SK-N-SH treated with all-trans-retinoic acid at 6 μM for 48 hours (cell line): ENCODE measurements around the gene NET1.

ENCODE experiments used
- ATAC-seq: fragments of 200-7000 bp; cut with Tn5 transposase; 3 replicates; pipeline ENCODE4 v1.9.1; 2020; ENCODE audit warnings: mild to moderate bottlenecking, moderate library complexity
- ARNTL ChIP-seq: fragments of 450-650 bp; formaldehyde crosslinking; IDR thresholded peaks from 2 replicates; pipeline ENCODE4 v1.5.0; 2020; ENCODE audit warnings: low read depth, mild to moderate bottlenecking, moderate library complexity, borderline replicate concordance
- CSDC2 ChIP-seq: fragments of 250-450 bp; sonication (Bioruptor Pico); IDR thresholded peaks from 2 replicates; pipeline ENCODE4 v1.5.0; 2020; ENCODE audit warnings: mild to moderate bottlenecking, moderate library complexity
- ESRRG ChIP-seq: fragments of 250-450 bp; sonication (Bioruptor Pico); IDR thresholded peaks from 2 replicates; pipeline ENCODE4 v1.6.1; 2021; ENCODE audit warnings: mild to moderate bottlenecking
- GLIS3 ChIP-seq: fragments of 250-450 bp; sonication (Bioruptor Pico); IDR thresholded peaks from 2 replicates; pipeline ENCODE4 v1.5.0; 2020; ENCODE audit warnings: mild to moderate bottlenecking, moderate library complexity
- ISL1 ChIP-seq: fragments of 250-450 bp; sonication (Bioruptor Pico); IDR thresholded peaks from 2 replicates; pipeline ENCODE4 v2.1.2; 2022; ENCODE audit warnings: mild to moderate bottlenecking, moderate library complexity
- OSR1 ChIP-seq: fragments of 250-450 bp; sonication (Bioruptor Pico); IDR thresholded peaks from 2 replicates; pipeline ENCODE4 v1.8.0; 2022; ENCODE audit warnings: moderate library complexity, mild to moderate bottlenecking, inconsistent platforms
- PPARA ChIP-seq: fragments of 250-450 bp; sonication (Bioruptor Pico); IDR thresholded peaks from 2 replicates; pipeline ENCODE4 v1.5.0; 2020; ENCODE audit warnings: mild to moderate bottlenecking, borderline replicate concordance
- RARB ChIP-seq: fragments of 250-450 bp; sonication (Bioruptor Pico); IDR thresholded peaks from 2 replicates; pipeline ENCODE4 v1.8.0; 2021; ENCODE audit warnings: mild to moderate bottlenecking, moderate library complexity
- SNAI2 ChIP-seq: fragments of 250-450 bp; sonication (Bioruptor Pico); IDR thresholded peaks from 2 replicates; pipeline ENCODE4 v1.5.0; 2020; ENCODE audit warnings: mild to moderate bottlenecking, moderate library complexity
- TOX ChIP-seq: fragments of 250-450 bp; sonication (Bioruptor Pico); IDR thresholded peaks from 2 replicates; pipeline ENCODE4 v1.8.0; 2021; ENCODE audit warnings: mild to moderate bottlenecking, moderate library complexity, borderline replicate concordance
- ZC3H10 ChIP-seq: fragments of 250-450 bp; sonication (Bioruptor Pico); IDR thresholded peaks from 2 replicates; pipeline ENCODE4 v1.5.1; 2021; ENCODE audit warnings: mild to moderate bottlenecking, moderate library complexity
- ZFP3 ChIP-seq: fragments of 250-450 bp; sonication (Bioruptor Pico); IDR thresholded peaks from 2 replicates; pipeline ENCODE4 v1.5.0; 2020; ENCODE audit warnings: mild to moderate bottlenecking, moderate library complexity
- ZNF70 ChIP-seq: fragments of 450-650 bp; formaldehyde crosslinking; IDR thresholded peaks from 2 replicates; pipeline ENCODE4 v1.5.0; 2020; ENCODE audit warnings: mild to moderate bottlenecking, moderate library complexity
- ZNF8 ChIP-seq: fragments of 450-650 bp; formaldehyde crosslinking; IDR thresholded peaks from 2 replicates; pipeline ENCODE4 v1.5.0; 2020; ENCODE audit warnings: mild to moderate bottlenecking, moderate library complexity
- TF ChIP-seq, protein P1 (sequence below): fragments of 250-450 bp; sonication (Bioruptor Pico); IDR thresholded peaks from 2 replicates; pipeline ENCODE4 v1.5.0; 2020; ENCODE audit warnings: mild to moderate bottlenecking, moderate library complexity
- TF ChIP-seq, protein P2 (sequence below): fragments of 250-450 bp; sonication (Bioruptor Pico); IDR thresholded peaks from 2 replicates; pipeline ENCODE4 v1.8.0; 2020; ENCODE audit warnings: mild to moderate bottlenecking, moderate library complexity, borderline replicate concordance
- TF ChIP-seq, protein P3 (sequence below): fragments of 250-450 bp; sonication (Bioruptor Pico); IDR thresholded peaks from 2 replicates; pipeline ENCODE4 v1.8.0; 2021; ENCODE audit warnings: low read depth, mild to moderate bottlenecking, moderate library complexity, borderline replicate concordance
- TF ChIP-seq, protein P4 (sequence below): fragments of 250-450 bp; sonication (Bioruptor Pico); IDR thresholded peaks from 2 replicates; pipeline ENCODE4 v1.5.1; 2021; ENCODE audit warnings: mild to moderate bottlenecking, moderate library complexity

Gene NET1

DNA sequence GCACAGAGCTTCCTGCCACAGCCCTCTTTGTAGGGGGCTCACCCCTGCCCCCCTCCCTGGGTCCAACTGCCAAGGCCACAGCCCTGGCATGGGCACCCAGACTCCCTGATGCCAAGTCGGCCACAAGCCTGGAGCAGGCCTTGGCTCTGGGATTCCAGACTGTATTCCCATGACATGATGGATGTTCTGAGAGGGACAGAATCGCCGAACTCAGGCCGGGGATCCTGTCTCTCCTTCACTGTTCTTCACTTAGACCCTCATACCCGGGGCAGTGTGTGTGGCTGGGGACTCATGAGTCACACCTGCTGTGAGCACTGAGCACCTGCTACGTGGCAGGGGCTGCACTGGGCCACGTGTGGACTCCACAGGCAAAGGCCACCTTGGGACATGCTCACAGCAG, 79.1 kb downstream of the NET1 start:
- TF ChIP-seq ZNF8 (no peak), PPARA (CRISPR knock-in tag) (no peak), GLIS3 (CRISPR knock-in tag) (no peak), ISL1 (CRISPR knock-in tag) (no peak), RARB (CRISPR knock-in tag) (no peak), OSR1 (CRISPR knock-in tag) (no peak), ZC3H10 (CRISPR knock-in tag) (no peak), SNAI2 (CRISPR knock-in tag) (no peak), ZNF70 (CRISPR knock-in tag) (no peak), ZFP3 (CRISPR knock-in tag) (no peak), ESRRG (CRISPR knock-in tag) (no peak), CSDC2 (CRISPR knock-in tag) (no peak)
- TF ChIP-seq, protein P1, sequence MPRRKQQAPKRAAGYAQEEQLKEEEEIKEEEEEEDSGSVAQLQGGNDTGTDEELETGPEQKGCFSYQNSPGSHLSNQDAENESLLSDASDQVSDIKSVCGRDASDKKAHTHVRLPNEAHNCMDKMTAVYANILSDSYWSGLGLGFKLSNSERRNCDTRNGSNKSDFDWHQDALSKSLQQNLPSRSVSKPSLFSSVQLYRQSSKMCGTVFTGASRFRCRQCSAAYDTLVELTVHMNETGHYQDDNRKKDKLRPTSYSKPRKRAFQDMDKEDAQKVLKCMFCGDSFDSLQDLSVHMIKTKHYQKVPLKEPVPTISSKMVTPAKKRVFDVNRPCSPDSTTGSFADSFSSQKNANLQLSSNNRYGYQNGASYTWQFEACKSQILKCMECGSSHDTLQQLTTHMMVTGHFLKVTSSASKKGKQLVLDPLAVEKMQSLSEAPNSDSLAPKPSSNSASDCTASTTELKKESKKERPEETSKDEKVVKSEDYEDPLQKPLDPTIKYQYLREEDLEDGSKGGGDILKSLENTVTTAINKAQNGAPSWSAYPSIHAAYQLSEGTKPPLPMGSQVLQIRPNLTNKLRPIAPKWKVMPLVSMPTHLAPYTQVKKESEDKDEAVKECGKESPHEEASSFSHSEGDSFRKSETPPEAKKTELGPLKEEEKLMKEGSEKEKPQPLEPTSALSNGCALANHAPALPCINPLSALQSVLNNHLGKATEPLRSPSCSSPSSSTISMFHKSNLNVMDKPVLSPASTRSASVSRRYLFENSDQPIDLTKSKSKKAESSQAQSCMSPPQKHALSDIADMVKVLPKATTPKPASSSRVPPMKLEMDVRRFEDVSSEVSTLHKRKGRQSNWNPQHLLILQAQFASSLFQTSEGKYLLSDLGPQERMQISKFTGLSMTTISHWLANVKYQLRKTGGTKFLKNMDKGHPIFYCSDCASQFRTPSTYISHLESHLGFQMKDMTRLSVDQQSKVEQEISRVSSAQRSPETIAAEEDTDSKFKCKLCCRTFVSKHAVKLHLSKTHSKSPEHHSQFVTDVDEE (CRISPR knock-in tag), result no peak
- TF ChIP-seq, protein P2, sequence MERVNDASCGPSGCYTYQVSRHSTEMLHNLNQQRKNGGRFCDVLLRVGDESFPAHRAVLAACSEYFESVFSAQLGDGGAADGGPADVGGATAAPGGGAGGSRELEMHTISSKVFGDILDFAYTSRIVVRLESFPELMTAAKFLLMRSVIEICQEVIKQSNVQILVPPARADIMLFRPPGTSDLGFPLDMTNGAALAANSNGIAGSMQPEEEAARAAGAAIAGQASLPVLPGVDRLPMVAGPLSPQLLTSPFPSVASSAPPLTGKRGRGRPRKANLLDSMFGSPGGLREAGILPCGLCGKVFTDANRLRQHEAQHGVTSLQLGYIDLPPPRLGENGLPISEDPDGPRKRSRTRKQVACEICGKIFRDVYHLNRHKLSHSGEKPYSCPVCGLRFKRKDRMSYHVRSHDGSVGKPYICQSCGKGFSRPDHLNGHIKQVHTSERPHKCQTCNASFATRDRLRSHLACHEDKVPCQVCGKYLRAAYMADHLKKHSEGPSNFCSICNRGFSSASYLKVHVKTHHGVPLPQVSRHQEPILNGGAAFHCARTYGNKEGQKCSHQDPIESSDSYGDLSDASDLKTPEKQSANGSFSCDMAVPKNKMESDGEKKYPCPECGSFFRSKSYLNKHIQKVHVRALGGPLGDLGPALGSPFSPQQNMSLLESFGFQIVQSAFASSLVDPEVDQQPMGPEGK (CRISPR knock-in tag), result no peak
- TF ChIP-seq, protein P3, sequence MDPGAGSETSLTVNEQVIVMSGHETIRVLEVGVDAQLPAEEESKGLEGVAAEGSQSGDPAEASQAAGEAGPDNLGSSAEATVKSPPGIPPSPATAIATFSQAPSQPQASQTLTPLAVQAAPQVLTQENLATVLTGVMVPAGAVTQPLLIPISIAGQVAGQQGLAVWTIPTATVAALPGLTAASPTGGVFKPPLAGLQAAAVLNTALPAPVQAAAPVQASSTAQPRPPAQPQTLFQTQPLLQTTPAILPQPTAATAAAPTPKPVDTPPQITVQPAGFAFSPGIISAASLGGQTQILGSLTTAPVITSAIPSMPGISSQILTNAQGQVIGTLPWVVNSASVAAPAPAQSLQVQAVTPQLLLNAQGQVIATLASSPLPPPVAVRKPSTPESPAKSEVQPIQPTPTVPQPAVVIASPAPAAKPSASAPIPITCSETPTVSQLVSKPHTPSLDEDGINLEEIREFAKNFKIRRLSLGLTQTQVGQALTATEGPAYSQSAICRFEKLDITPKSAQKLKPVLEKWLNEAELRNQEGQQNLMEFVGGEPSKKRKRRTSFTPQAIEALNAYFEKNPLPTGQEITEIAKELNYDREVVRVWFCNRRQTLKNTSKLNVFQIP (CRISPR knock-in tag), result no peak
- TF ChIP-seq, protein P4, sequence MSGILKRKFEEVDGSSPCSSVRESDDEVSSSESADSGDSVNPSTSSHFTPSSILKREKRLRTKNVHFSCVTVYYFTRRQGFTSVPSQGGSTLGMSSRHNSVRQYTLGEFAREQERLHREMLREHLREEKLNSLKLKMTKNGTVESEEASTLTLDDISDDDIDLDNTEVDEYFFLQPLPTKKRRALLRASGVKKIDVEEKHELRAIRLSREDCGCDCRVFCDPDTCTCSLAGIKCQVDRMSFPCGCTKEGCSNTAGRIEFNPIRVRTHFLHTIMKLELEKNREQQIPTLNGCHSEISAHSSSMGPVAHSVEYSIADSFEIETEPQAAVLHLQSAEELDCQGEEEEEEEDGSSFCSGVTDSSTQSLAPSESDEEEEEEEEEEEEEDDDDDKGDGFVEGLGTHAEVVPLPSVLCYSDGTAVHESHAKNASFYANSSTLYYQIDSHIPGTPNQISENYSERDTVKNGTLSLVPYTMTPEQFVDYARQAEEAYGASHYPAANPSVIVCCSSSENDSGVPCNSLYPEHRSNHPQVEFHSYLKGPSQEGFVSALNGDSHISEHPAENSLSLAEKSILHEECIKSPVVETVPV (CRISPR knock-in tag), result no peak

DNA sequence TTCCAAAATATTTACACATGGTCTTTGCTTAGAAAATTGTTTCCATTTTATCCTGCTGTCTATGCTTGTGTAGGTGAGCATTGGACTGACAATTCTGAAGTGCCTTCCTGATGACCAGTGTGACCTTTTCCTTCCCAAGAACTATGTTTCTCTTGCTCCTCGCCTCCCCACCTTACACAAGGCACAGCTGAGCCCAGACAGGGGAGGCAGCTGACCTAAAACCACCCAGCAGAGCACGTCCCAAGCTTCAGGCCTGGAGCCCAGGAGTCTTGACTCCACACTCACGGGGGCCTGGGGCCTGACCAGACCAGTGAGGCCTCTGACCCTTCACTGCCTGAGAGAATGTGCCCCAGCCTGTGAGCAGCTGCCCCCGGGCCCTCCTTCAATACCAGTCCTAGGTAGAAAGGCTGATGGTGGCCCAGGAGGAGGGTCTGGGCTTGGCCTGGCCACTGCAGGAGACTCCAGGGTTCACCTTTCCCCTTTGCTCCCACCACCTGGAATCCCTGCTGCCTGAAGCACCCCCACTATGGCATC, 80.0 kb downstream of the NET1 start:
- TF ChIP-seq GLIS3 (CRISPR knock-in tag), result no peak
- no peak for ATAC-seq

More for the DNA sequence above, 79.1 kb downstream of the NET1 start:
- ATAC-seq, result no peak

DNA sequence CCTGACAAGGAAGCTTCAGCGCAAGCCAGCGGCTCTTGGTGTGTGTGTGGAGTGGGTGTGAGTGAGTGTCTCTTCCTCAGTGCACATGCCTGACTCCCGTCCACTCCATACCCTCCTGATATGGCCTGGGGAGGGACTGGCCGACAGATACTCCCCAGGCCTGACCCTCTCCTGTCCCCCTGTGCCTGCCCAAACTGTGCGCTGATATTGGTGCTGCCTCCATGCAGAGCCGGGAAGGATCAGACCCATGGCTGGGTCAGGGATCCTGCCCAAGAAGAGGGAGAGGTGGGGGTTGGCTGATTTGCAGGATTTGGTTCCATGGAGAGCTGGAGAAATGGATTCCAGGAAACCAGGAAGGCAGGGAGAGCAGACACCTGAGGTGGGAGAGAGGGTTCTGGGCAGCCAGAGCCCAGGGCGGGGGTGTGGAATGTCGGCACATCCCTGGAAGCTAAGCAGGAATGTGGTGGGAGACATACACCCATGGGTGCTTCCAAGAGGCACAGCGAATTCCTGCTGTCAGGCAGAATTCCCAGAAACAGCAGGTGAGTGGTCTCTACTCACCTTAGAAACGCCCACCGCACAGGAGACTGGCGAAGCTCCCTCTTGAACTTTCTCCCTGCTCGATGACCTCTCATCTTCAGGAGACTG, 80.7 kb downstream of the NET1 start:
- TF ChIP-seq CSDC2 (CRISPR knock-in tag) (no peak), TOX (CRISPR knock-in tag) (no peak), ZNF8 (no peak), RARB (CRISPR knock-in tag) (no peak), ARNTL (CRISPR knock-in tag) (no peak), ISL1 (CRISPR knock-in tag) (no peak), ZNF70 (CRISPR knock-in tag) (no peak), OSR1 (CRISPR knock-in tag) (no peak), ZFP3 (CRISPR knock-in tag) (no peak)
- TF ChIP-seq, protein P3 (CRISPR knock-in tag), result no peak
- TF ChIP-seq, protein P2 (CRISPR knock-in tag), result no peak
- TF ChIP-seq, protein P4 (CRISPR knock-in tag), result no peak
- no peak for ATAC-seq
